NCI-H1092 treated with DMSO at 0.1 percent for 48 hours (cell line): ENCODE results near the gene SMAD1.
"Not testable (repeated sequence)": the region's sequence is repeated elsewhere in the genome, so short reads cannot be mapped to it uniquely, and the experiment has no call there.

Experiments
- DNase-seq: peaks from one replicate; lab custom pipeline; 2025; lab: John Stamatoyannopoulos, UW

The SMAD1 gene

DNA sequence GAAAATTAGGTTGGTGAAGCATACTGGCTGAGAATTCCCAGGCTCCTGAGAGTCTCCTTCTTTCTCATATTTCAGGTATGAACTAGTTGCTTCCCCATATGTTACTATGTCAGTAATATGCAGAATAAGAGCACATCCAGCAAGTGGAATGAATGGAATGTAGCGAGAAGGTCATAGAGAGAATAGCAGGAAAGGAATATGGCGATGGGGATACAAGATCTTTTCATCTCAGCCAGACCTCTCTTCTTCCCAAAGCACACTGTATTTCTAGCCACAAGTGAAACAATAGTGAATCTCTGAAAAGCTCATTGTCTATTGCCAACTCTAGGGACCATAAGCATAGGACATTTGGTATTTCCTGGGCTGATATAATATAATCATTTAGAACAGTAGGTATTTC, 82.9 kb downstream of the SMAD1 start:
- no peak for DNase-seq

DNA sequence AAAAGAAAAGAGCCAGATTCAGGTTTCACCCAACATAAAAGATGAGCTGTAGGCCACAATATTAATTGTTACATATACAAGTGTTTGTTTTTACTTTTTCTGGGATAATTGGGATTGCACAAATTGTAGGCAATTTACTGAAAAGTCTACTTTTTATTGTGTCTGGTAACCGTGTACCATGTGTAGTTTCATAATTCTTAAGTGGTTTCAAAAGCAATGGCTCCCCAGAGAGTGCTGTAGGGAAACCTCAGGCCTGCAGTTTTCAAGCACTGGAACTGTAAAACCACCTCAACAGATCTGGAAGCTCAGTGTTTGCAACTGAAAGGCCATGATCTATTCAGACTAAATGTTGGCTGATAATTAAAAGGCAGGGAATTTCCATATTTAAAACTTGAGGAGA, 83.7 kb downstream of the SMAD1 start:
- no peak for DNase-seq

GRCh38 chr4:145566086-145566708, 84.5 kb downstream of the SMAD1 start:
- DNase-seq = no peak

DNA sequence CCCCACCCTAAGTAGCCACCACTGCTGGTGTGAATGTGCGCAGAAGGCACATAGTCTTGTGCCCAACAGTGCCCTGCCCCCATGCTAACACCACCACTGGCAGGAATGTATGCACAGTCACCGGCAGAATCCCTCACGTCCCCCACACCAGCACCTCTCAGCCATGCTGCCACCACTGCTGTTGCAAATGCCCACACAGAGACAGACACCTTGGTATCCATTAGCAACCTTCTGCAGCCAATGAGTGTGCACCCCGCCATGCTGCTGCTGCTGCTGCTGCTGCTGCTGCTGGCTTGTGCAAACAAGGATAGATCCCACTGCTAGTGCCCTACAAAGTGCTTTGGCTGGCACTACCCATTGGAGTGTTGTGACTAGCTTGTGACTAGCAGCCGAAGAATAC, 85.1 kb downstream of the SMAD1 start:
- DNase-seq = no peak

DNA sequence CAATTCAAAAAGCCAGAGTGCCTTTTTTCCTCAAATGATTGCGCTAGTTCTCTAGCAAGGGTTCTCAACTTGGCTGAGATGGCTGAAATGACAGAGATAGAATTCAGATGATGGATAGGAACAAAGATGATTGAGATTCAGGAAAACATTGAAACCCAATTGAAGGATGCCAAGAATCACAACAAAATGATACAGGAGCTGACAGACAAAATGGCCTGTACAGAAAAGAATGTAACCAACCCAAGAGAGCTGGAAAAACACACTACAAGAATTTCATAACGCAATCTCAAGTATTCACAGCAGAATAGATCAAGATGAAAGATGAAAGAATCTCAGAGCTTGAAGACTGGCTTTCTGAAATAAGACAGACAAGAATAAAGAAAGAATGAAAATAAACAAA, 85.9 kb downstream of the SMAD1 start:
- no peak for DNase-seq

DNA sequence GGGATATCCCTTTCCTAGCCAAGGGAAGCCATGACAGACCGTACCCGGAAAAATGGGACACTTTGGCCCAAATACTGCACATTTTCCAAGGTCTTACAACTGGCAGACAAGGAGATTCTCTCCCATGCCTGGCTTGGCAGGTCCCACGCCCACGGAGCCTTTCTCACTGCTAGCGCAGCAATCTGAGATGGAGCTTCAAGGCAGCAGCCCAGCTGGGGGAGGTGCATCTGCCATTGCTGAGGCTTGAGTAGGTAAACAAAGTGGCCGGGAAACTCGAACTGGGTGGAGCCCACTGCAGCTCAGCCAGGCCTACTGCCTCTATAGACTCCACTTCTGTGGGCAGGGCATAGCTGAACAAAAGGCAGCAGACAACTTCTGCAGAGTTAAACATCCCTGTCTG, 92.9 kb downstream of the SMAD1 start:
- not testable (repeated sequence) for DNase-seq

DNA sequence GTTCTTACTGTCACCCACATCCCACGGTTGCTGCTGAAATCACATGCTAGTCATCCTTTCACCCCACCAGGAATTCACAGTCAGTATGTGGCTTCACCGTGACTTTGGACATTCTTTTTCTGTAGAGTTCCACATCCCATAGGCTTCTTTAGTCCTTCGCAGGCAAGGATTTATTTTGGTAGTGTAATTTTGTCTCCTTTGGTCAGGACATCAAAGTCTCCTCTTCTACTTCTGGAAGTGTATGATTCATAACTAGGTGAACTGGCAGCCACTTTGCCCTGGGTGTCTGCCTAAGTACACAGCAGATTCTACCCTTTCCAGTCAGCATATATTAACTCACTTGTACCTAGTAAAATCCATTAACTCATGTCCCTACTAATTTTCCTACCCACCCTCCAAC, 99.3 kb downstream of the SMAD1 start:
- DNase-seq = no peak

- no peak for DNase-seq
Observed at GRCh38 chr4:145583191-145584055, 101.8 kb downstream of the SMAD1 start.

DNA sequence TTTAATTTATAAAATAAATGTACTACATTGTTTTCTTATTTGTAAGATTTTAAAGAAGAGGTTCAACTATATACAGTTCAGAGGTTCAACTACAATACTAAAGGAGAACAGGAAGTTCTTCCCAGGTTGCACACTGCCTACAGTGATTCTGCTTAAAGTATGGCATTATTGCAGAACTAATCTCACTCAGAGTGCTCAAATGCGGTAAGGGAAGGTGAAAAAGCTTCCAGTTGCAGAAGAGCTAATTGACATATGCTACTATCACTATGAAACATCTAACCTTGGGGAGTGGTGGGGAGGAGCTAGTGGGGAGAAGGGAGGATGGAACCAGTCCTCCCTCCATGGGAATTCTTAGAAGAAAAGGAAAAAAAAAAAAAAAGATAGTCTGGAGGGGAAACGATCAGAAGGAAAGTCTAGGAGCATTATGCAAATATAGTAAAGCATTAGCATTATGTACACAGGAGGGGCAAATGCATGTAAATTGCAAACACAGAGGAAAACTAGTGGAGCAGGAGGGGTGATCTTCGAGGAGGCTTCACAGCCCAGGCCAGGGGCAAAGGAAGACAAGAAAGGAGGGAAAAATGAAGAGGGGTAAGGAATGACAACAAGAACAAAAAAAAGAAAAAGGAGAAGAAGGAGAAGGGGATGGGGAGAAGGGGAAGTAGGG, 105.6 kb downstream of the SMAD1 start:
- no peak for DNase-seq

DNA sequence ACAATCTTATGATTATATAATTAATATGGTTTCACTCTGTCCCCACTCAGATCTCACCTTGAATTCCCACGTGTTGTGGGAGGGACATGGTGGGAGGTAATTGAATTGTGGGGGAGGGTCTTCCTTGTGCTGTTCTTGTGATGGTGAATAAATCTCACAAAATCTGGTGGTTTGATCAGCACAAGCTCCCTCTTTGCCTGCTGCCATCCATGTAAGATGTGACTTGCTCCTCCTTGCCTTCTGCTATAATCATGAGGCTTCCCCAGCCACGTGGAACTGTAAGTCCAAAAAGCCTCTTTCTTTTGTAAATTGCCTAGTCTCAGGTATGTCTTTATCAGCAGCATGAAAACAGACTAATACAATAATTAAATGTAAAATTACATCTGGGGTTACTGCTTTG, 107.7 kb downstream of the SMAD1 start:
- not testable (repeated sequence) for DNase-seq

DNA sequence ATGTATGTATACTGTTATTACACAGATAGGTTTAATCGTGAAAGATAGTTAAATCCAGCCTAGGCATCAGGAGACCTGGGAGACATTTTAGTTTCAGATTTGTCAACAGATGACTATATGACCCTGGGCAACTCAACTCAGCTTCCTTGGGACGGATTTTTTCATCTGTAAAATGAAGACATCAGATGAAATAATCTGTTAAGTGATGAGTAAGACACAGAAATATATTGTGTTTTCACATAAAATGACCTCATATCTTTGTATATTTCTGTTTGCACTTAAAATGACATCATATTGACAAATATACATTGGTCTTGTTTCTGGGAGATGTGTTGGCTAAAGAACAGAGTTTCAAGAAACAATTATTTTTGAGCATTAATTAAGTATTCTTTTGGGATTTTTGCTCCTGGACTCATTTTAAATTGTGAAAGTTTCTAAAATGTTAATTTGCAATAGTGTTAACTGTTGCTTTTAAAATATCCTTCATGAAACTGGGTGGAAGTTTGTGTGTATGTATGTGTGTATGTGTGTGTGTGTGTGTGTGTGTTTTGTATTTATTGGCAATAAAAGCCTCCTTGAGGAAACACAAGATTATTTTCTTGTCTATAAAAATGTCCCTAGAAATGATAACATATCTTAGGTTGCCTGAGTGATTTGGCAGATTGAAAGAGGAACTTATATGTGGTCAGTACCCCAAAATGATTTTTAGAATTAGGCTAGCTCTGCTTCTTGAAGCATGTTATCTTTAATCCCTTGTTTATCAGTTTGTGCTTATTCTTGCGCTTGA, 108.5 kb downstream of the SMAD1 start:
- no peak for DNase-seq

DNA sequence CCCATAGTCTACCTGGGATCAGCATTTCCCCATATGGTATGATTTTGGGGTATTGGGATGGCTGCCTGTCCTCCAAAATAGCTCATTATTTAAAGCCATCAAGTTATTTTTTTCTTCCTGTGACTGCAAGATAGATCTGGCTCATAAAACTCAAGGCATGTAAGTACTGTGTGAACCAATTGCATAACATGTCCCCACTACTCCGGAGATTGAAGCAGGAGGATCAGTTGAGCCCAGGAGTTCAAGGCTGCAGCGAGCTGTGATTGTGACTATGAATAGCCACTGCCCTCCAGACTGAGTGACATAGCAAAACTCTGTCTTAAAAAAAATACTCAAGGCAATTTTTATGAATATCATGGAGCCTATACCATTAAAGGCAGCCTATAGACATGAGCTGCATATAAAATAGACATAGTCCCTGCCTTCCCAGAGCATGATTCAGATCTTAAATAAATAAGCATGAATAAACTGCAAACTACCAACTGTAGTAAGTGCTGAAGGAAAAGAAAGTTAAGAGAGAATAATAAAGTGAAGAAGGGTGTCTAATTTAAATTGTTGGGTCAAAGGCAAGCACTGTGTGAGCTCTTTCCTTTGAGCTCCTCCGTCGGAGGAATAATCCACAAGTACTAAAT, 120.6 kb downstream of the SMAD1 start:
- no peak for DNase-seq

GRCh38 chr4:145605941-145606340, 124.3 kb downstream of the SMAD1 start:
- DNase-seq = no peak
